Activated CD4-positive, alpha-beta T cell treated with anti-CD3 and anti-CD28 coated beads, Interleukin-2, amount 50 U/mL, for 48 hours (primary cell): Measurements from ENCODE around the gene C17orf114.
"Not testable (repeated sequence)": the region's sequence is repeated elsewhere in the genome, so short reads cannot be mapped to it uniquely, and the experiment has no call there.

Source experiments
- DNase-seq, 2 experiments: peaks; one replicate each; pipeline ENCODE4 v3.0.0-alpha.2; 2020

C17orf114 gene

GRCh38 chr17:4802228-4802627 lies at the start of gene C17orf114:
Gene C17orf114, minus strand, starts transcription at chr17:4802328.
- no peak for DNase-seq

DNA sequence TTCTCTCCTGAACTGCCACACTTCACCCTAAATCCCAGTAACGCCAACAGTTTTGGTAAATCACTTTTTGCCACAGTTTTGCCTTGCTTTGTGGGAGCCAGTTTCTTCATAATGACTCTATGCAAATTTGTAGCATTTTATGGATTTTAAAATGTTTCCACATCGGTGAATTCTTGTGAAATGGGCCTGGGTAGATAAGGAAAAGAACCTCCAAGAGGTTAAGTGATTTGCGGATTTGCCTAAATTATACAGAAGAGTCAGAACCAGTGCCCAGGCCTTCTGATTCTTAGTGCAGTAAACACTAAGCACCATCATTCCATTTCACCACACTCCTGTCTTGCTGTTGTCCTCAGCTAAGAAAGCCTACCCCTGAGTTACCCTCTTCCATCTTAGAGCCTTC lies 49.0 kb upstream of the C17orf114 start:
- DNase-seq: no peak

GRCh38 chr17:4850246-4850645 lies 48.1 kb upstream of the C17orf114 start:
- DNase-seq: no peak

DNA sequence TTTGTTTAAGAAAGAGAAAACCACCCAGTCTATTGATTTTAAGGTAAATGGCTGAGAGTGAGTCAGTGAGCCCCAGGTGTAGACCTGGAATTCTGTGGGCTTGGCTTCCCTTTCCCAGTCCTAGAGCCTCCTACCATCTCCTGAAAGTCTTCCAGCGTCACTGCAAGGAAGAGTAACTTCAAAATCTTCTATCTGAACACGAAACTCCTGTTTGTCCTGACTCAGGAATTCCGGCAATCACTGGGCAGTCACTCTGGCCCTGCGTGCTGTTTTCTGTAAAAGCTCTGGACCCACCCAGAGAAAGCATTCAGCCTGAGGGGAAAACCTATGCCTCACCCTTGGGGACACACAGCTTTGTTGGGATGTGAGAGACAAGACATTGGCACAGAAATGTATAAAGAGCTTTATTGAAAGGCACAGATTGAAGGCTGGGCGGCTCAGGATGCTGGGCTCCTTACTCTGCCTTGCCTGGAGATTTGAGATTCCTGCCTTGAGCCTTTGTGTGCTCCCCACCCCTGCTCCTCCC lies 46.9 kb upstream of the C17orf114 start:
- DNase-seq: no peak

DNA sequence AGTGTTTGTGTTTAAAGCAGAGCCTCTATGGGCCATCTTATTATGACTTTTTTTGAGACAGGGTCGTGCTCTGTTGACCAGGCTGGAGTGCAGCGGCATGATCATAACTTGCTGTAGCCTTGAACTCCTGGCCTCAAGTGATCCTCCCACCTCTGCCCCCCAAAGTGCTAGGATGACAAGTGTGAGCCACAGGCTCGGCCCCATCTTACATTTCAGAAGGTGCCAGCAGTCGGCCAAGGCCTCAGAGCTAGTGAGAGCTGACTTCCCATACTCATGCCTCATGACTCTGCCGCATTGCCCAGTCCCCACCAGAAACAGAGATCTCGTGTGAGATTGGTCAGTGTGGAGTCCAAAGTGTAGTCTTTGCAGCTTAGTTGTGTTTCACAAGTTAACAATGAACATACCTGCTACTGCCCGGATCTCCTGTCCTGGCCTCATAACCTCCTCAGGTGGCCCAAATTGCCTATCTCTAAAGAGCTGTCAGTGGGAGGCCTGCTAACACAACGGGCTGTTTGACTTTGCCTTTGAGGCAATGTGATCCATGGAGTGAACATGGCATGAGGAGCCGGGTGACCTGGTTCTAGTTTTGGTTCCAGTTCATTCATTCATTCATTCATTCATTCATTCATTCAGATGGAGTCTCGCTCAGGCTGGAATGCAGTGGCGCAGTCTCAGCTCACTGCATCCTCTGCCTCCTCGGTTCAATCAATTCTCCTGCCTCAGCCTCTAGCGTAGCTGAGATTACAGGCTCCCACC lies 44.7 kb upstream of the C17orf114 start:
- no peak for DNase-seq

- no peak for DNase-seq
Observed at GRCh38 chr17:4845118-4845517, 43.0 kb upstream of the C17orf114 start.

- DNase-seq: no peak
Observed at GRCh38 chr17:4843321-4844000, 41.3 kb upstream of the C17orf114 start.

DNA sequence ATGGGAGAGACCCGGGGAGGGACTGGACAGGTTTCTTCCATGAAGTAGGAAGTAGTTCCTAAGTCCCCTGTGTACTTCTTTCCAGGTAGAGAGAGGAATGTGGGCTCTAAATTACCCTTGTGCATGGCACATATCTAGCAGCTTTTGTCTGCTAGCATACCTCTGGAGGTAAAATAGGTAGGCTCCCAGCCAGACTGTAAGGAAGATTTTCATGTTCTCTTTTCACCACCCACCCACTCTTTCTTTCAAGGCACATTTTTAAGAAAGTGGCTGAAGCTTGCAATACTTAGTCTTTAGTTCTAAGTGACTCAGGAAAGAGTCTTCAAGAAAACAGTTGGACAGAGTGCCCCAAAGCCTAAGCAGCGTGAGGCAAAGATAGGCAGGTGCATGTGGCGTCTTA lies 40.2 kb upstream of the C17orf114 start:
- no peak for DNase-seq

GRCh38 chr17:4840893-4841242 lies 38.7 kb upstream of the C17orf114 start:
- DNase-seq: peak; percentile 24 to 36

- no peak for DNase-seq
Observed at GRCh38 chr17:4839965-4840892, 38.1 kb upstream of the C17orf114 start.

DNA sequence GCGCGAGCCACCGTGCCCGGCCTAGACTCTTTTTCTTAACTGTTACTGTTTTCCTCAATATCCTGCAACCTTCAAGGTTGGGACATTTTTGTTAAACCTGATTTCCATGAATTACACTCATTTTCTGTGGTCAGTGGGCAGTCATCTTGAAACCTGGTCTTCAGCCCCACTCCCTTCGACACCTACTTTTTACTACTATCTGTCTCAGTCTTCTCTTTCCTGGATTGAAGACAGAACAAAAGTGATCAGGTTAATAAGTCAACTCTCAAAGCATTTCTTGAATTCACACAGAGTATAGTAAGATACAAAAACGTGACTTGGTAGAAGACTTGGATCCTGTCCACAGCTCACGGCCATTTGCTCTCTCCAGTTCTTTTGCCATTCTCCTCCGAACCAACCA lies 37.1 kb upstream of the C17orf114 start:
- DNase-seq: no peak

DNA sequence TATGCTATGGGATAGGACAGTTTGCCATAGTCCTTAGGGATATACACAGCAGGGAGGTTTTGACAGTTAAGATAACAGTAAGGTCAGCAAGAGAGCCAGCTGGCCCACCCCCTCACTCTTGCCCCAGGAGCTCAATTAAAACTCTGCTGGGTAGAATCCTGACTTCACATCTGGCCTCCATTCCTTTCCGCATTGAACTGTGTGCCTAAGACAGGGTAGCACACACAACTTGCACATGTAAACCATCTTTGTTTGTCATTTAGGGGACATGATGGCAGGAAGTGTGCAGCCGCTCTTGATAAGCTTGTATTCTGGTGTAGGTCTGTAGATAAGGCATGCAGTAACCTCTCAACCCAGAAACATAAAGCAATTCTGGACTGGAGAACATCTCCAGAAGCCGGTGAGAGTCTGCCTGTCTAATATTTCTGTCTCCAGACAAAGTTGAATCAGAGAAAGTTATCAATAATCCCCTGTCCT lies 36.2 kb upstream of the C17orf114 start:
- no peak for DNase-seq

DNA sequence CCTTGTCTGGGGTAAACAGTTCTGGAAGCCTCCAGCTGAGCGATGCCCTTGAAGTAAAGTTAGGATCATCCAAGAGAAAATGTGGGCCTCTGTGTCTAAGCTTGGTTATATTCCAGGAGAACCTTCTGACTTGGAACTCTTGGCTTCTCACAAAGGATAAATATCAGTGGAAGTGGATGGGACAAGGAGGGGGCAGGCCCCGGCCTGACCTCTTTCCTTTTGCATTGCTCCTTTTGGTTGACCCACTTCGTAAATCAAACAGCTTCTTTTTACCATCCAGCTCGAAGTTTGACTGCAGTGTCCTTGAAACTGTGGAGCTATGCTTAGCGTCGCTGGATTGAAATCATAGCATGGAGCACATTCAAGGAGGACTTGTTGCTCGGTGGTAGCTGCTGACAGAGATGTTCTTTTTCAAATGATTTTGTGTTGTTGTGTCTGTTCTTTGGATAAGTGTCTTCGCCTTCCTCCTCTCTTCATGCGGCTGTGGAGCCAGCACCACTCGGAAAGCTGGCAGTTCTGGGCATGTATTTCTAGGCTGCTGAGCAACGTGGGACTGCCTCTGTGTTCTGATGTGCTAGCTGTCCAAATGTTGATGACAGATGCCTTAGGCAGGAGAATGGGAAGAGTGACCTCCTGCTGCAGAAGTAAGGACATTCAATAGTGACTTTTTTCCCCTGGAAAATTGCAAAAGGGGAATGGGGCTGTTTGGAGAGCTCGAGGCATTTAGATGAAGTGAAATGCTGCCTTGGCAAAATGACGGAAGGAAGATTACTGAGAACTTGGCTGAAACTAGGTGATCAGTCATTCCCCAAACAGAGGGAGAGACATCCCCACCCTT lies 35.6 kb upstream of the C17orf114 start:
- no peak for DNase-seq

DNA sequence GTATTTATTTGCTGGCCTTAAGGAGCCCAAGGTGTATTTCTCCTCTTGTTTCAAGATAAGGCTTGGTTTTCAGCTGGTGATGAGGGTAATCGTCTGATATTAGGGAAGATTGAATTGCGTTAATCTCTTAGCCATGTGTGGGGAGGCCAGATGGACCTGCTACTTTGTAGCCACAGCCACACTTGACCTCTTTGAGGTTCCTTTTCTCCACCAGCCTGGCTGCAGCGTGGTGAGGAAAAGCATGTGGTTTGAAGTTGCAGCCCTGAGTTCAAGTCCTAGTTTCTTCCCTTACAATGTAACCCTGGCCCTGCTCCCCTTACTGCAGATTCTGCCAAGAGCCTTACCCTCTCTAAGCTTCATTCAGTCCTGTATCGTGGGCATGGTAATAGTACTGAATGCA lies 34.1 kb upstream of the C17orf114 start:
- no peak for DNase-seq

GRCh38 chr17:4834681-4835020 lies 32.5 kb upstream of the C17orf114 start:
- DNase-seq: no peak

- DNase-seq: peak; percentile 13 to 21
Observed at GRCh38 chr17:4833941-4834680, 32.0 kb upstream of the C17orf114 start.

DNA sequence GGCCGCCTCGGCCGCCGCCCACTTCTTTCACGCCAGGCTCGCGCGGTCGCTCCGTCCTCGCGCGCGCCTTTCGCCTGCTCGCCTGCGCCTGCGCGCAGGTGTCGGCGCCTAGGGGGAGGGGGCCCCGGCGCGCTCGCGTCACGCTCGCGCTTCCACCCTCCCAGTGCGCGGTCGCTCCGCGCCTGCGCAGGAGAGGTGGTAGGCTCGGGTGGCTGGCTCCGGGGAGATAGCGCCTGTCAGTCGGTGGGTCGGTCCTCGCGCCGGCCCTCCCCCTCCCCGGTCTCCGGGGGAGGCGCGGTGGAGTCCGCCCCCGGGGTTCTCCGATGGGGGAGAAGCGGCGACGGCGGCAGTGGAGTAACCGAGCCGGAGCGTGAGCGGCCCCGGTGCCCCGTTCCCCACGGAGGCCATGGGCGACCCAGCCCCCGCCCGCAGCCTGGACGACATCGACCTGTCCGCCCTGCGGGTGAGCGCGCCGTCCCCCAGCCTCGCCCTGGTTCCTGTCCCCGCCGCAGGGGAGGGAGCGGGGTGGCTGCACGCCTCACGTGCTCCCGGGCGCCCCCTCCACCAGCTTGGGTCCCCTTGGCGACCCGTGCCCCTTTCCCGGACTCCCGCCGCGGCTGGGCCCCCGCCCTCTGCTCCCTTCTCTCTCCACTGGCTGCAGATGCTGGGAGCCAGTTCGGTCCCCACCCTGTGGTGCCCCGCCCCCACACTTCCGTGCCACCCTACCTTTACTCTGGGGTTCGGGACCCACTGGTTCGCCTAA lies 31.2 kb upstream of the C17orf114 start, which contains the start of gene MINK1:
MINK1 (plus strand) TSS at position 163 of the 763 bp plus-strand sequence; CDS start at position 407, 244 bp downstream.
- peak; percentile 82 to 87 for DNase-seq

- not testable (repeated sequence) for DNase-seq
Observed at GRCh38 chr17:4832829-4833177, 30.7 kb upstream of the C17orf114 start.

GRCh38 chr17:4827399-4827798 lies 25.3 kb upstream of the C17orf114 start:
- no peak for DNase-seq

DNA sequence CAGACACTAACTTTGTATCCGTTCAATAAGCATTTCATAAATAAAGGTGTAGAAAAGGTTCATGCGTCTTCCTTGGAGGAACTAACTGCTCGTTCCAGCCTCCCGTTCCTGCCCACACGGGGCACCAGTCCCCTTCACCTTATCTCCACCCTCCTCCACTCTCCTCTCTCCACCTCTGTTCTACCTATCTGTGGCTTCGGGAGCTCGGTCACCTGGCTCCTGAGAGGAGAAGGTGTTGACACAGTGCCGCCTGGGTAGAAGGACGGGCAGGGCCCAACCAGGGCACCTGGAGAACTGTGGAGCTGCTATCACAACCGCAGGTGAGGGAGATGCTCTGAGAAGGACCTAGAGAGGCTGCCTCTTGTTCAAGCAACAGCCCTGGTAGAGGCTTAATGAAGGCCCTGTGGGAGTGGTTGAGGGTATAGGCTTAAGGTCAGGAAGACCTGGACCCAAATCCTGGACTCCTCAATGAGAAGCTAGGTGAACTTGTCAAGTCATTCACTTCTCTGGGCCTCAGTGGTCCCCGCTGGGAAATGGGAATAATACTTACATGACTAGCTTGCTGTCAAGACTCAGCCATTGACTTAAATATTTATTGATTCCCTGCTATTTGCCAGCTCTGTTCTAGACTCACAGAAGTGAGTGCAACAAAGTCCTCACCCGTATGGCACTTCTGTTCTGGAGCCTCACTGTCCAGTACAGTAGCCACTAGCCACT lies 21.4 kb upstream of the C17orf114 start:
- no peak for DNase-seq
